H9 (cell line): ENCODE measurements around the gene COPB1. TPM values are rescaled to one million over a fixed set of nuclear protein-coding genes. Genes with fewer than 3 reads are reported as not detected.

Experiments
- DNase-seq: peaks from one replicate; pipeline ENCODE4 v3.0.0-alpha.2; 2017
- H2AFZ ChIP-seq: one replicate; pipeline ENCODE4 v1.6.1; 2013; ENCODE audit warnings: mild to moderate bottlenecking, low read length, control low read depth, moderate library complexity
- H2AK5ac ChIP-seq: 2 replicates; pipeline ENCODE4 v1.6.1; 2013; ENCODE audit warnings: low read length, control low read depth, mixed read lengths; ENCODE audit not compliant: insufficient read length
- H2BK120ac ChIP-seq: one replicate; pipeline ENCODE4 v1.6.1; 2013; ENCODE audit warnings: low read depth, mild to moderate bottlenecking, low read length, control low read depth, inconsistent platforms; ENCODE audit not compliant: poor library complexity, severe bottlenecking
- H2BK12ac ChIP-seq: 2 replicates; pipeline ENCODE4 v1.6.1; 2013; ENCODE audit warnings: low read length, control low read depth, mixed read lengths, low read depth; ENCODE audit not compliant: insufficient read length
- H2BK15ac ChIP-seq: 2 replicates; pipeline ENCODE4 v1.6.1; 2013; ENCODE audit warnings: low read depth, low read length, control low read depth
- H2BK20ac ChIP-seq: one replicate; pipeline ENCODE4 v1.6.1; 2013; ENCODE audit warnings: low read depth, mild to moderate bottlenecking, low read length, control low read depth, inconsistent platforms; ENCODE audit not compliant: poor library complexity, severe bottlenecking
- H2BK5ac ChIP-seq: 2 replicates; pipeline ENCODE4 v1.6.1; 2013; ENCODE audit warnings: low read length, control low read depth, mixed read lengths; ENCODE audit not compliant: insufficient read length
- H3K14ac ChIP-seq: 2 replicates; pipeline ENCODE4 v1.6.1; 2013; ENCODE audit warnings: low read length, control low read depth; ENCODE audit not compliant: insufficient read depth
- H3K18ac ChIP-seq: 2 replicates; pipeline ENCODE4 v1.6.1; 2013; ENCODE audit warnings: low read depth, mild to moderate bottlenecking, mixed read lengths, low read length, control low read depth; ENCODE audit not compliant: insufficient read length
- H3K23ac ChIP-seq: 2 replicates; pipeline ENCODE4 v1.6.1; 2013; ENCODE audit warnings: low read length, control low read depth, mixed read lengths, low read depth; ENCODE audit not compliant: insufficient read length
- H3K23me2 ChIP-seq: 2 replicates; pipeline ENCODE4 v1.6.1; 2013; ENCODE audit warnings: low read depth, mild to moderate bottlenecking, mixed read lengths, low read length, control low read depth; ENCODE audit not compliant: insufficient read length, poor library complexity, severe bottlenecking
- H3K27ac ChIP-seq: 2 replicates; pipeline ENCODE4 v1.5.1; 2013; ENCODE audit warnings: low read length, control low read depth, mixed read lengths, low read depth; ENCODE audit not compliant: insufficient read length
- H3K27me3 ChIP-seq: 2 replicates; pipeline ENCODE4 v1.6.1; 2013; ENCODE audit warnings: low read length, control low read depth, inconsistent platforms; ENCODE audit not compliant: insufficient read depth
- H3K4ac ChIP-seq: 2 replicates; pipeline ENCODE4 v1.6.1; 2013; ENCODE audit warnings: low read depth, mild to moderate bottlenecking, control low read depth, inconsistent platforms, low read length, moderate library complexity
- H3K4me1 ChIP-seq: 2 replicates; pipeline ENCODE4 v1.6.1; 2013; ENCODE audit warnings: low read length, control low read depth, inconsistent platforms; ENCODE audit not compliant: insufficient read depth
- H3K4me2 ChIP-seq: 2 replicates; pipeline ENCODE4 v1.6.1; 2013; ENCODE audit warnings: low read length, control low read depth, mixed read lengths; ENCODE audit not compliant: insufficient read length, insufficient read depth
- H3K56ac ChIP-seq: 2 replicates; pipeline ENCODE4 v1.6.1; 2013; ENCODE audit warnings: low read depth, mild to moderate bottlenecking, mixed read lengths, low read length, control low read depth; ENCODE audit not compliant: insufficient read length
- H3K79me1 ChIP-seq: 2 replicates; pipeline ENCODE4 v1.6.1; 2013; ENCODE audit warnings: low read depth, mild to moderate bottlenecking, moderate library complexity, low read length, control low read depth, inconsistent platforms; ENCODE audit not compliant: insufficient read depth, poor library complexity, severe bottlenecking
- H3K79me2 ChIP-seq: 2 replicates; pipeline ENCODE4 v1.6.1; 2013; ENCODE audit warnings: low read length, control low read depth, inconsistent platforms; ENCODE audit not compliant: insufficient read depth
- H3K9ac ChIP-seq: 2 replicates; pipeline ENCODE4 v1.6.1; 2013; ENCODE audit warnings: low read length, control low read depth, mixed read lengths; ENCODE audit not compliant: insufficient read length; ENCODE audit errors: extremely low read depth
- H3K9me3 ChIP-seq: one replicate; pipeline ENCODE4 v1.6.1; 2013; ENCODE audit warnings: low read depth, low read length, inconsistent platforms; ENCODE audit not compliant: control insufficient read depth
- H3T11ph ChIP-seq: one replicate; pipeline ENCODE4 v1.6.1; 2013; ENCODE audit warnings: mild to moderate bottlenecking, low read length, control low read depth, inconsistent platforms
- H4K20me1 ChIP-seq: one replicate; pipeline ENCODE4 v1.6.1; 2013; ENCODE audit not compliant: control insufficient read depth, insufficient read length, insufficient read depth
- H4K5ac ChIP-seq: 2 replicates; pipeline ENCODE4 v1.6.1; 2013; ENCODE audit warnings: low read depth, mild to moderate bottlenecking, mixed read lengths, low read length, control low read depth; ENCODE audit not compliant: insufficient read length
- H4K8ac ChIP-seq: replicated peaks from 2 replicates; pipeline ENCODE4 v1.6.1; 2013; ENCODE audit warnings: low read length, control low read depth, mixed read lengths, low read depth; ENCODE audit not compliant: insufficient read length
- H4K91ac ChIP-seq: 2 replicates; pipeline ENCODE4 v1.6.1; 2013; ENCODE audit warnings: low read depth, mild to moderate bottlenecking, moderate library complexity, mixed read lengths, low read length, control low read depth; ENCODE audit not compliant: insufficient read length
- H3K27ac Mint-ChIP-seq, 3 experiments: 2 replicates in 2 of 3; 3 replicates in 1 of 3; pipeline ENCODE4 v1.8.0; 2020 to 2021; ENCODE audit warnings: mixed read lengths in 3 of 3, mild to moderate bottlenecking in 1 of 3, moderate library complexity in 1 of 3
- H3K27me3 Mint-ChIP-seq: 2 replicates; pipeline ENCODE4 v1.8.0; 2021; ENCODE audit warnings: low read depth, mild to moderate bottlenecking, moderate library complexity, mixed read lengths
- H3K36me3 Mint-ChIP-seq, 3 experiments: 2 replicates in 2 of 3; 3 replicates in 1 of 3; pipeline ENCODE4 v1.8.0; 2020 to 2021; ENCODE audit warnings: low read depth in 3 of 3, mixed read lengths in 3 of 3; ENCODE audit not compliant: insufficient read depth in 1 of 3
- H3K4me1 Mint-ChIP-seq, 2 experiments: 2 replicates each; pipeline ENCODE4 v1.8.0; 2020; ENCODE audit warnings: mixed read lengths in 2 of 2
- H3K4me3 Mint-ChIP-seq, 2 experiments: 2 replicates in 1 of 2; 3 replicates in 1 of 2; pipeline ENCODE4 v1.8.0; 2020 to 2021; ENCODE audit warnings: mild to moderate bottlenecking in 2 of 2, mixed read lengths in 2 of 2, moderate library complexity in 1 of 2
- H3K9me3 Mint-ChIP-seq, 2 experiments: 2 replicates in 1 of 2; 3 replicates in 1 of 2; pipeline ENCODE4 v1.8.0; 2020; ENCODE audit warnings: mild to moderate bottlenecking in 2 of 2, mixed read lengths in 2 of 2, moderate library complexity in 1 of 2
- CTCF ChIP-seq: fragments of 200-600 bp; sonication (generic); conservative IDR thresholded peaks from 3 replicates; pipeline ENCODE4 v1.8.0; 2021; ENCODE audit warnings: antibody characterized with exemption, mild to moderate bottlenecking
- WGBS: extraction: QIAGEN DNeasy Blood & Tissue Kit; methylation state at CpG from one replicate; pipeline ENCODE4 v1.1.7; 2013; ENCODE audit warnings: missing lambda C conversion rate, low lambda C conversion rate, mixed read lengths; ENCODE audit not compliant: insufficient read length; ENCODE audit errors: extremely low coverage; 5-methylcytosine and 5-hydroxymethylcytosine counted together
- total RNA-seq: library from RNA; stranded (reverse); gene quantifications from 2 replicates; pipeline ENCODE4 v1.2.1, GENCODE V29; 2021

Gene COPB1
- total RNA-seq, 1 experiment from 2014 or later: 71.6 TPM

DNA sequence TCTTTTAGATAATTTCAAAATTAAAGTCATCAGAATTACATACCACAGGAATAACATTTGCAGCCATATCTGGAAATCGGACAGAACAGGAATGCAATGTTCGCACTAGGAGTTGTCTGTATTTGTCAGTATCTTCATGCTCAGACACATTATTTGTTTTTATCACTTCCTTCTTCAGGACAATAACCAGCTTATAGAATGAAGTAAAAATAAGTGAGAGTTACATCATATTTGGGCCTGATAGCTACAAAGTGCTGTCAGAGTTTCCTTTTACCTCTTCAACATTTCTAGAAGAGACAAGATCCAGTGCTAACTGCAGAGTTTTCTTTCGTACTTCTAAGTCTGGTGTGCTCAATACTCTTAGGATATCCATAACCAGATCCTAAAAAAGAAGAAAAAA lies 18.9 kb downstream of the COPB1 start:
- no peak overlapping the region for H2AFZ ChIP-seq
- H4K91ac ChIP-seq: no peak overlapping the region
- no peak overlapping the region for H4K8ac ChIP-seq
- no peak overlapping the region for H3K4me2 ChIP-seq
- no peak overlapping the region for H4K5ac ChIP-seq
- no peaks in the 10 kb centered on the region for H3K27me3 Mint-ChIP-seq
- no peak overlapping the region for H3K56ac ChIP-seq
- no peaks in the 10 kb centered on the region for H3K79me2 ChIP-seq
- no peak overlapping the region for H3K23ac ChIP-seq
- no peak overlapping the region for H3T11ph ChIP-seq
- no peaks in the 10 kb centered on the region for H3K4me1 Mint-ChIP-seq
- no peak overlapping the region for H3K18ac ChIP-seq
- no peak overlapping the region for H2BK20ac ChIP-seq
- H4K20me1 ChIP-seq: no peaks in the 10 kb centered on the region
- TF ChIP-seq CTCF: no peak
- no peaks in the 10 kb centered on the region for H3K23me2 ChIP-seq
- no peak overlapping the region for H3K4me3 Mint-ChIP-seq
- H3K27me3 ChIP-seq: no peaks in the 10 kb centered on the region
- no peak overlapping the region for H2BK5ac ChIP-seq
- H3K4me1 ChIP-seq: no peaks in the 10 kb centered on the region
- H3K9me3 Mint-ChIP-seq: no peaks in the 10 kb centered on the region
- no peak overlapping the region for H3K4ac ChIP-seq
- no peaks in the 10 kb centered on the region for H3K79me1 ChIP-seq
- no peak overlapping the region for H3K9ac ChIP-seq
- H3K9me3 ChIP-seq: no peaks in the 10 kb centered on the region
- H2BK15ac ChIP-seq: no peak overlapping the region
- H2BK12ac ChIP-seq: no peak overlapping the region
- H3K36me3 Mint-ChIP-seq: peaks cover 17 to 82% (median 73%) of the 10 kb centered on the region in 3 experiments
- no peak overlapping the region for H3K27ac ChIP-seq
- H2AK5ac ChIP-seq: no peak overlapping the region
- no peak overlapping the region for H3K27ac Mint-ChIP-seq
- no peak for DNase-seq
- WGBS: no CpG with 5 or more reads among the region's 3 CpGs
- no peak overlapping the region for H3K14ac ChIP-seq
- no peak overlapping the region for H2BK120ac ChIP-seq
